A673 (cell line): Measurements from ENCODE around the gene LPCAT1.

Source experiments
- EZH2 ChIP-seq: fragments of 200-600 bp; sonication (generic); IDR thresholded peaks from 2 replicates; pipeline ENCODE4 v1.6.1; 2017; ENCODE audit warnings: borderline replicate concordance, low read depth, mild to moderate bottlenecking, mixed read lengths, antibody characterized with exemption, low read length; ENCODE audit not compliant: poor library complexity, severe bottlenecking
- TF ChIP-seq, protein P1 (sequence below): fragments of 300-800, 200-600 bp; sonication (generic); conservative IDR thresholded peaks from 2 replicates; pipeline ENCODE4 v1.5.1; 2017; ENCODE audit warnings: low read depth, mild to moderate bottlenecking, antibody characterized with exemption, low read length, moderate library complexity, mixed read lengths

DNA sequence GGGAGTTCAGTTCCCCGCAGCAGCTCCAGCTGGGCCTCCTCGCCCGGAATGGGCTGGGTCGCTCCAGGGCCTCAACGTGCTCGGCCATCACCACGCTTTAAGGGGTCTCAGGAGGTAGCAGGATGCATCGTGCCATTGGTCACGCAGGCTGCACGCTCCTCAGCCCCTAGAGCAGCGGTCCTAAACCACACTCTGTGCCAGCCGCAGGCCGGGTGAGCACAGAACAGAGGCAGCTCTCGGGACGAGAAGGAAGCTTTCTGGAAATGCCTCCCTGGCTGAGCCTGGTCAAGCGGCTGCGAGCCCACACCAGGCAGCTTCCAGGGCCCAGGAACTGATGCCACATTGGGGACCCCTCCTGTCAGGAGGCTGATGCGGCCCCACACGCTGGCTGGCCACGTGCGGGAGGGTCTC, 39.3 kb upstream of the LPCAT1 start:
- TF ChIP-seq EZH2 = no peak
- TF ChIP-seq, protein P1, sequence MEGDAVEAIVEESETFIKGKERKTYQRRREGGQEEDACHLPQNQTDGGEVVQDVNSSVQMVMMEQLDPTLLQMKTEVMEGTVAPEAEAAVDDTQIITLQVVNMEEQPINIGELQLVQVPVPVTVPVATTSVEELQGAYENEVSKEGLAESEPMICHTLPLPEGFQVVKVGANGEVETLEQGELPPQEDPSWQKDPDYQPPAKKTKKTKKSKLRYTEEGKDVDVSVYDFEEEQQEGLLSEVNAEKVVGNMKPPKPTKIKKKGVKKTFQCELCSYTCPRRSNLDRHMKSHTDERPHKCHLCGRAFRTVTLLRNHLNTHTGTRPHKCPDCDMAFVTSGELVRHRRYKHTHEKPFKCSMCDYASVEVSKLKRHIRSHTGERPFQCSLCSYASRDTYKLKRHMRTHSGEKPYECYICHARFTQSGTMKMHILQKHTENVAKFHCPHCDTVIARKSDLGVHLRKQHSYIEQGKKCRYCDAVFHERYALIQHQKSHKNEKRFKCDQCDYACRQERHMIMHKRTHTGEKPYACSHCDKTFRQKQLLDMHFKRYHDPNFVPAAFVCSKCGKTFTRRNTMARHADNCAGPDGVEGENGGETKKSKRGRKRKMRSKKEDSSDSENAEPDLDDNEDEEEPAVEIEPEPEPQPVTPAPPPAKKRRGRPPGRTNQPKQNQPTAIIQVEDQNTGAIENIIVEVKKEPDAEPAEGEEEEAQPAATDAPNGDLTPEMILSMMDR = no peak
